OCI-LY7 (cell line): ENCODE data around the gene AMPD3.

Experiments
- CTCF ChIP-seq: fragments of 200-600 bp; sonication (generic); conservative IDR thresholded peaks from 2 replicates; pipeline ENCODE4 v1.5.1; 2014; ENCODE audit warnings: mild to moderate bottlenecking, antibody characterized with exemption, low read length, moderate library complexity, mixed read lengths
- EZH2phosphoT487 ChIP-seq: fragments of 200-600 bp; sonication (generic); IDR thresholded peaks from 2 replicates; pipeline ENCODE4 v1.6.1; 2018; ENCODE audit warnings: low read depth, borderline replicate concordance, mild to moderate bottlenecking, mixed run types, antibody characterized with exemption, low read length, moderate library complexity, mixed read lengths

GRCh38 chr11:10439924-10440323, 15.1 kb upstream of the AMPD3 start:
- no peak for TF ChIP-seq CTCF
- TF ChIP-seq EZH2phosphoT487: no peak
